Common myeloid progenitor, CD34-positive (primary cell): Measurements from ENCODE around the gene OR9A2.

ENCODE experiments used
- CTCF ChIA-PET: fragments of 350-600 bp; sonication (Branson Sonifier 250); formaldehyde crosslinking; loops from one replicate; lab custom pipeline; 2021; ENCODE audit warnings: antibody characterized with exemption; lab: Charles Lee
- POLR2A ChIA-PET: fragments of 350-600 bp; sonication (Branson Sonifier 250); formaldehyde crosslinking; loops from one replicate; lab custom pipeline; 2021; ENCODE audit warnings: antibody characterized with exemption; lab: Charles Lee
- DNase-seq, 3 donors: peaks; one replicate each; pipeline versions ENCODE4 v3.0.0 to v3.0.0-alpha.2; 2013
- H3K27ac ChIP-seq, 2 experiments: 1 replicate in 1 of 2; 2 replicates in 1 of 2; pipeline ENCODE4 v1.7.0; 2013; ENCODE audit warnings: inconsistent platforms in 2 of 2, low read length in 2 of 2, mild to moderate bottlenecking in 2 of 2, low read depth in 1 of 2, moderate library complexity in 1 of 2; ENCODE audit not compliant: severe bottlenecking in 2 of 2, insufficient read depth in 1 of 2, poor library complexity in 1 of 2
- H3K27me3 ChIP-seq, 5 experiments: replicated peaks in 2 of 5; 1 replicate in 3 of 5; 2 replicates in 2 of 5; pipeline versions ENCODE4 v1.6.1 to v1.7.0; 2013; ENCODE audit warnings: low read length in 4 of 5, mild to moderate bottlenecking in 2 of 5, moderate library complexity in 2 of 5, inconsistent platforms in 1 of 5; ENCODE audit not compliant: insufficient read depth in 5 of 5, control insufficient read depth in 4 of 5
- H3K36me3 ChIP-seq, 4 experiments: 1 replicate in 2 of 4; 2 replicates in 2 of 4; pipeline versions ENCODE4 v1.6.1 to v1.7.0; 2013; ENCODE audit warnings: low read length in 3 of 4, control low read depth in 1 of 4, mild to moderate bottlenecking in 1 of 4; ENCODE audit not compliant: control insufficient read depth in 4 of 4, insufficient read depth in 4 of 4
- H3K4me1 ChIP-seq, 4 experiments: 1 replicate in 3 of 4; 2 replicates in 1 of 4; pipeline versions ENCODE4 v1.6.1 to v1.7.1; 2013; ENCODE audit warnings: low read length in 3 of 4, mild to moderate bottlenecking in 3 of 4, control low read depth in 1 of 4, inconsistent platforms in 1 of 4, moderate library complexity in 1 of 4; ENCODE audit not compliant: control insufficient read depth in 4 of 4, insufficient read depth in 4 of 4; ENCODE audit errors: control extremely low read depth in 1 of 4
- H3K4me3 ChIP-seq, 7 experiments: 1 replicate in 4 of 7; 2 replicates in 3 of 7; pipeline versions ENCODE4 v1.5.1 to v1.7.0; 2013; ENCODE audit warnings: mild to moderate bottlenecking in 7 of 7, low read length in 6 of 7, moderate library complexity in 6 of 7, inconsistent platforms in 2 of 7, low read depth in 2 of 7, control low read depth in 1 of 7; ENCODE audit not compliant: insufficient read depth in 4 of 7, control insufficient read depth in 1 of 7; ENCODE audit errors: extremely low read depth in 1 of 7
- H3K9me3 ChIP-seq, 5 experiments: 1 replicate in 4 of 5; 2 replicates in 1 of 5; pipeline versions ENCODE4 v1.6.1 to v1.7.1; 2013; ENCODE audit warnings: low read length in 4 of 5, mild to moderate bottlenecking in 2 of 5, inconsistent platforms in 1 of 5, low read depth in 1 of 5, moderate library complexity in 1 of 5; ENCODE audit not compliant: control insufficient read depth in 4 of 5, insufficient read depth in 2 of 5; ENCODE audit errors: control extremely low read depth in 1 of 5
- WGBS: methylation state at CpG from one replicate; pipeline ENCODE4 v1.1.5; 2013; ENCODE audit not compliant: insufficient coverage; 5-methylcytosine and 5-hydroxymethylcytosine counted together

Gene OR9A2

GRCh38 chr7:143025371-143025770, 1.6 kb downstream of the OR9A2 start:
- WGBS, result no CpG with 5 or more reads among the region's 2 CpGs
- Histone ChIP-seq H3K36me3 (no peaks in the 10 kb centered on the region), H3K4me3 (no peak overlapping the region), H3K27me3 (peaks cover 0 to 2% (median 0%) of the 10 kb centered on the region in 5 experiments), H3K4me1 (no peaks in the 10 kb centered on the region), H3K27ac (no peak overlapping the region), H3K9me3 (no peaks in the 10 kb centered on the region)
- ChIA-PET CTCF (no interaction called here), POLR2A (no interaction called here)
- no peak for DNase-seq

- no peaks in the 10 kb centered on the region for H3K27me3 ChIP-seq
- H3K36me3 ChIP-seq, result no peaks in the 10 kb centered on the region
- peaks cover 0 to 12% (median 0%) of the 10 kb centered on the region in 5 experiments for H3K9me3 ChIP-seq
- no peak overlapping the region for H3K27ac ChIP-seq
- H3K4me1 ChIP-seq, result no peaks in the 10 kb centered on the region
- CTCF ChIA-PET, result interaction anchor here (0.9 to 1.3 kb wide), 2 partner anchors 15 to 19 kb away, joined by 3 to 5 read pairs; no protein-coding TSS in a partner anchor
- no peak for DNase-seq
- H3K4me3 ChIP-seq, result no peak overlapping the region
- POLR2A ChIA-PET, result no interaction called here
Observed at GRCh38 chr7:143023047-143023446, 3.9 kb downstream of the OR9A2 start.

GRCh38 chr7:143018931-143019330, 8.0 kb downstream of the OR9A2 start:
- ChIA-PET CTCF (interaction anchor here (1.5 to 21.3 kb wide), 2 partner anchors 37 to 200 kb away, joined by 4 to 326 read pairs; partner anchors contain the start of gene TAS2R40), POLR2A (no interaction called here)
- no peaks in the 10 kb centered on the region for H3K36me3 ChIP-seq
- H3K9me3 ChIP-seq, result peaks cover 0 to 12% (median 0%) of the 10 kb centered on the region in 5 experiments
- DNase-seq, result no peak
- H3K27ac ChIP-seq, result no peak overlapping the region
- H3K4me1 ChIP-seq, result no peaks in the 10 kb centered on the region
- H3K4me3 ChIP-seq, result no peak overlapping the region
- H3K27me3 ChIP-seq, result peaks cover 0 to 5% (median 0%) of the 10 kb centered on the region in 5 experiments

- peaks cover 0 to 12% (median 0%) of the 10 kb centered on the region in 5 experiments for H3K9me3 ChIP-seq
- no peak overlapping the region for H3K4me3 ChIP-seq
- no peak for DNase-seq
- no peak overlapping the region for H3K27ac ChIP-seq
- H3K36me3 ChIP-seq, result no peaks in the 10 kb centered on the region
- 95% methylated on average over 2 of the region's 2 CpGs for WGBS
- ChIA-PET CTCF (interaction anchor here (1.3 to 21.3 kb wide), 5 partner anchors 8 to 202 kb away, joined by 3 to 326 read pairs (median 5); partner anchors contain the start of gene TAS2R40), POLR2A (no interaction called here)
- H3K27me3 ChIP-seq, result peaks cover 0 to 5% (median 0%) of the 10 kb centered on the region in 5 experiments
- no peaks in the 10 kb centered on the region for H3K4me1 ChIP-seq
Observed at GRCh38 chr7:143016996-143017395, 9.9 kb downstream of the OR9A2 start.

- ChIA-PET POLR2A (no interaction called here), CTCF (interaction anchor here (1.0 to 21.3 kb wide), 8 partner anchors 7 to 203 kb away, joined by 3 to 326 read pairs (median 4); partner anchors contain the start of gene TAS2R40)
- no peaks in the 10 kb centered on the region for H3K36me3 ChIP-seq
- H3K27ac ChIP-seq, result no peak overlapping the region
- 100% methylated on average over 1 of the region's 3 CpGs for WGBS
- H3K4me3 ChIP-seq, result no peak overlapping the region
- H3K4me1 ChIP-seq, result no peaks in the 10 kb centered on the region
- DNase-seq, result no peak
- H3K27me3 ChIP-seq, result peaks cover 0 to 5% (median 0%) of the 10 kb centered on the region in 5 experiments
- peaks cover 0 to 12% (median 0%) of the 10 kb centered on the region in 5 experiments for H3K9me3 ChIP-seq
Observed at GRCh38 chr7:143015926-143016490, 10.9 kb downstream of the OR9A2 start.

- Histone ChIP-seq H3K4me1 (no peaks in the 10 kb centered on the region), H3K27me3 (peaks cover 0 to 5% (median 0%) of the 10 kb centered on the region in 5 experiments), H3K9me3 (peaks cover 0 to 12% (median 0%) of the 10 kb centered on the region in 5 experiments), H3K27ac (no peak overlapping the region), H3K36me3 (no peaks in the 10 kb centered on the region), H3K4me3 (no peak overlapping the region)
- POLR2A ChIA-PET, result no interaction called here
- CTCF ChIA-PET, result interaction anchor here (1.4 to 21.3 kb wide), 2 partner anchors 10 to 204 kb away, joined by 3 to 326 read pairs; partner anchors contain the start of gene TAS2R40
- WGBS, result 86% methylated on average over 2 of the region's 2 CpGs
- DNase-seq, result no peak
Observed at GRCh38 chr7:143015084-143015483, 11.8 kb downstream of the OR9A2 start.

- DNase-seq, result no peak
- POLR2A ChIA-PET, result no interaction called here
- Histone ChIP-seq H3K4me1 (no peaks in the 10 kb centered on the region), H3K27ac (no peak overlapping the region), H3K36me3 (no peaks in the 10 kb centered on the region), H3K4me3 (no peak overlapping the region), H3K27me3 (peaks cover 0 to 5% (median 0%) of the 10 kb centered on the region in 5 experiments), H3K9me3 (peaks cover 0 to 3% (median 0%) of the 10 kb centered on the region in 5 experiments)
- CTCF ChIA-PET, result interaction anchor here (1.1 to 21.3 kb wide), 4 partner anchors 9 to 394 kb away, joined by 3 to 326 read pairs (median 4); partner anchors contain the start of gene TAS2R40
- WGBS, result 100% methylated on average over 3 of the region's 5 CpGs
Observed at GRCh38 chr7:143013893-143014292, 13.0 kb downstream of the OR9A2 start.
